Peyer's patch (tissue), 4 donors: Measurements from ENCODE around the gene MAG. TPM values are rescaled to one million over a fixed set of nuclear protein-coding genes. Genes with fewer than 3 reads are reported as not detected.
A peak's percentile ranks its signal among the peaks of the same experiment; 100 is the strongest.

Source experiments
- DNase-seq, 3 donors: peaks; one replicate each; pipeline ENCODE4 v3.0.0-alpha.2; 2017 to 2019
- H3K27ac ChIP-seq, 4 donors: fragments of 200-600 bp; sonication (generic); one replicate each; pipeline ENCODE4 v1.5.1; 2016 to 2019
- H3K27me3 ChIP-seq, 2 donors: fragments of 200-600 bp; sonication (generic); one replicate each; pipeline ENCODE4 v1.5.1; 2019
- H3K36me3 ChIP-seq, 3 donors: fragments of 200-600 bp; sonication (generic); one replicate each; pipeline ENCODE4 v1.5.1; 2016 to 2019
- H3K4me1 ChIP-seq, 4 donors: fragments of 200-600 bp; sonication (generic); one replicate each; pipeline ENCODE4 v1.5.1; 2016 to 2019
- H3K4me3 ChIP-seq, 4 donors: fragments of 200-600 bp; sonication (generic); 1 replicate in 3 of 4; 2 replicates in 1 of 4; pipeline ENCODE4 v1.5.1; 2016 to 2019; ENCODE audit warnings: mild to moderate bottlenecking in 1 of 4
- H3K9me3 ChIP-seq, 4 donors: fragments of 200-600 bp; sonication (generic); one replicate each; pipeline ENCODE4 v1.5.1; 2016 to 2019; ENCODE audit warnings: mild to moderate bottlenecking in 1 of 4
- POLR2A ChIP-seq, 2 donors: fragments of 450-650 bp; IDR thresholded peaks; one replicate each; pipeline ENCODE4 v1.5.1; 2017; ENCODE audit warnings: antibody characterized with exemption in 2 of 2, mild to moderate bottlenecking in 2 of 2, moderate library complexity in 2 of 2
- total RNA-seq, 4 donors: library from RNA; depleted of rRNA; stranded (reverse); fragments of >200 nt; gene quantifications; one replicate each; pipeline ENCODE4 v1.1.0, GENCODE V29; 2016
- TF ChIP-seq, protein P1 (sequence below), 6 experiments: fragments of 450-650 bp in 4 of 6; fragments of 200-600 bp in 2 of 6; sonication (generic) in 1 of 6; IDR thresholded peaks; one replicate each; pipeline ENCODE4 v1.5.1; 2017 to 2019; ENCODE audit warnings: antibody characterized with exemption in 6 of 6, mild to moderate bottlenecking in 3 of 6, moderate library complexity in 1 of 6

The MAG gene
- total RNA-seq, 4 donors from 2014 or later: 3.8 TPM; not detected in 3

GRCh38 chr19:35269438-35270117 lies 22.4 kb upstream of the MAG start:
- Histone ChIP-seq H3K9me3 (no peaks in the 10 kb centered on the region), H3K4me3 (peak overlapping the region; percentile 84 to 85 (median 84)), H3K27ac (peak overlapping the region; percentile 89 to 98 (median 94)), H3K36me3 (peaks cover 0 to 51% (median 0%) of the 10 kb centered on the region in 3 donors), H3K4me1 (peaks cover 0 to 37% (median 20%) of the 10 kb centered on the region in 4 donors), H3K27me3 (no peaks in the 10 kb centered on the region)
- peak; percentile 90 to 95 (median 94) for DNase-seq
- no peak for TF ChIP-seq POLR2A (IDR thresholded peaks at IDR 0.05)
- TF ChIP-seq, protein P1, sequence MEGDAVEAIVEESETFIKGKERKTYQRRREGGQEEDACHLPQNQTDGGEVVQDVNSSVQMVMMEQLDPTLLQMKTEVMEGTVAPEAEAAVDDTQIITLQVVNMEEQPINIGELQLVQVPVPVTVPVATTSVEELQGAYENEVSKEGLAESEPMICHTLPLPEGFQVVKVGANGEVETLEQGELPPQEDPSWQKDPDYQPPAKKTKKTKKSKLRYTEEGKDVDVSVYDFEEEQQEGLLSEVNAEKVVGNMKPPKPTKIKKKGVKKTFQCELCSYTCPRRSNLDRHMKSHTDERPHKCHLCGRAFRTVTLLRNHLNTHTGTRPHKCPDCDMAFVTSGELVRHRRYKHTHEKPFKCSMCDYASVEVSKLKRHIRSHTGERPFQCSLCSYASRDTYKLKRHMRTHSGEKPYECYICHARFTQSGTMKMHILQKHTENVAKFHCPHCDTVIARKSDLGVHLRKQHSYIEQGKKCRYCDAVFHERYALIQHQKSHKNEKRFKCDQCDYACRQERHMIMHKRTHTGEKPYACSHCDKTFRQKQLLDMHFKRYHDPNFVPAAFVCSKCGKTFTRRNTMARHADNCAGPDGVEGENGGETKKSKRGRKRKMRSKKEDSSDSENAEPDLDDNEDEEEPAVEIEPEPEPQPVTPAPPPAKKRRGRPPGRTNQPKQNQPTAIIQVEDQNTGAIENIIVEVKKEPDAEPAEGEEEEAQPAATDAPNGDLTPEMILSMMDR (IDR thresholded peaks at IDR 0.05): peak; percentile 26 to 87 (median 68)

- no peaks in the 10 kb centered on the region for H3K9me3 ChIP-seq
- H3K36me3 ChIP-seq: peaks cover 0 to 51% (median 0%) of the 10 kb centered on the region in 3 donors
- peaks cover 0 to 33% (median 20%) of the 10 kb centered on the region in 4 donors for H3K4me1 ChIP-seq
- no peaks in the 10 kb centered on the region for H3K27me3 ChIP-seq
- peak in 1 of 3 donors; percentile 40 for DNase-seq
- H3K4me3 ChIP-seq: peak overlapping the region in 1 of 4 donors; percentile 84
- peak overlapping the region in 1 of 4 donors; percentile 98 for H3K27ac ChIP-seq
- TF ChIP-seq POLR2A (IDR thresholded peaks at IDR 0.05): no peak
These were observed 21.6 kb upstream of the MAG start for GRCh38 chr19:35270381-35270811.

- Histone ChIP-seq H3K4me1 (peaks cover 0 to 26% (median 17%) of the 10 kb centered on the region in 4 donors), H3K27ac (no peak overlapping the region), H3K4me3 (no peak overlapping the region), H3K27me3 (no peaks in the 10 kb centered on the region), H3K9me3 (no peaks in the 10 kb centered on the region), H3K36me3 (peaks cover 0 to 51% (median 0%) of the 10 kb centered on the region in 3 donors)
- no peak for DNase-seq
- TF ChIP-seq, protein P1 (IDR thresholded peaks at IDR 0.05): no peak
- TF ChIP-seq POLR2A (IDR thresholded peaks at IDR 0.05): no peak
These were observed 20.4 kb upstream of the MAG start for GRCh38 chr19:35271546-35271945.

GRCh38 chr19:35272122-35272719 lies 19.7 kb upstream of the MAG start:
- Histone ChIP-seq H3K27ac (peak overlapping the region in 1 of 4 donors; percentile 25), H3K27me3 (no peaks in the 10 kb centered on the region), H3K4me3 (no peak overlapping the region), H3K4me1 (peaks cover 0 to 20% (median 12%) of the 10 kb centered on the region in 4 donors), H3K36me3 (peaks cover 0 to 57% (median 0%) of the 10 kb centered on the region in 3 donors), H3K9me3 (no peaks in the 10 kb centered on the region)
- peak in 1 of 3 donors; percentile 55 for DNase-seq
- no peak for TF ChIP-seq POLR2A (IDR thresholded peaks at IDR 0.05)
- TF ChIP-seq, protein P1 (IDR thresholded peaks at IDR 0.05): no peak

DNA sequence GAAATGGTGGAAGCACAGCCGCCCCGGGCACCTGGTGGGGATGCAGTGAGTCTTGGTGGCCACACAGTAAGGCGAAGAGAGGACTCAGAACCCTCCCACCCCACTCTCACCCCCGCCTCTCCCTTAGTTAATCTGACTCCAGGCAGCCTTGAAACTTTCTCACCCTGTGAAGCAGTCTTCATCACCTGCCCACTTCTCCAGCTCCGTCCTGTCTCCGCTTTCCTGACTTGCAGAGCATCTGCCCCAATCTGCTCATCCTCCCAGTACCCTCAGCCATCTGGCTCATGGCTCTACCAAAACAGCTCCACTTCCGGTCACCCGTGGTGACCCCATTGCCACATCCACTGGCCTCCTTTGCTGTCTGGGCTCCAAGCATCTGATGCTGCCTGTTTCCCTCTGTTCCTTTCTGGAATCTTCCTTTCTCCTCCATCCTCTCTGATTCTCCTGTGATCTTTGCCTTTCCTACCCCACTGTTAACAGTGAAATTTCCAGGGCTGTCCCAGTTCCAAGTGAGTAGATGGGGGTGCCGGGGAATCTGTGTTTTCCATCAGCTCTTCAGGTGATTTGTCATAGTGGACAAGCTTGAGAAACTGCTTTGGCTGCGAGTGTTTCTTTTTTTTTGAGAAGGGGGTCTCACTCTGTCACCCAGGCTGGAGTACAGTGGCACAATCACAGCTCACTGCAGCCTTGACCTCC lies 18.9 kb upstream of the MAG start:
- Histone ChIP-seq H3K27ac (no peak overlapping the region), H3K36me3 (peaks cover 0 to 66% (median 0%) of the 10 kb centered on the region in 3 donors)

More for the DNA sequence above, 18.9 kb upstream of the MAG start:
- H3K4me3 ChIP-seq: no peak overlapping the region
- no peaks in the 10 kb centered on the region for H3K9me3 ChIP-seq
- H3K4me1 ChIP-seq: peaks cover 0 to 20% (median 9%) of the 10 kb centered on the region in 4 donors
- TF ChIP-seq POLR2A (IDR thresholded peaks at IDR 0.05): no peak
- TF ChIP-seq, protein P1 (IDR thresholded peaks at IDR 0.05): no peak
- no peaks in the 10 kb centered on the region for H3K27me3 ChIP-seq
- DNase-seq: no peak
